ENCODE data around the gene VAMP8. TPM values are rescaled to one million over a fixed set of nuclear protein-coding genes. Genes with fewer than 3 reads are reported as not detected.

Gene VAMP8
- total RNA-seq, 1 donor from 2014 or later = 0.52 TPM

- H3K27me3 Mint-ChIP-seq (ENCODE audit: insufficient read depth, low read depth) = peaks cover 4% of the 10 kb centered on the region
- Histone ChIP-seq H3K4me2 (no peak overlapping the region), H3K9ac (no peak overlapping the region), H3K4me3 (no peak overlapping the region), H3K27me3 (no peaks in the 10 kb centered on the region), H4K20me1 (ENCODE audit: low read depth) (peaks cover 6% of the 10 kb centered on the region), H2AFZ (replicated peaks) (no peak overlapping the region), H3K27ac (no peak overlapping the region), H3K36me3 (no peaks in the 10 kb centered on the region), H3F3A (ENCODE audit: low read depth) (peaks cover 27% of the 10 kb centered on the region), H3K9me3 (ENCODE audit: low read depth) (no peaks in the 10 kb centered on the region), H3K4me1 (no peaks in the 10 kb centered on the region), H3K79me2 (ENCODE audit: low read depth) (no peaks in the 10 kb centered on the region)
- DNase-seq (ENCODE audit: low spot score) = peak; percentile 81
- no peaks in the 10 kb centered on the region for H3K9me3 Mint-ChIP-seq
- TF ChIP-seq CTCF (IDR thresholded peaks at IDR 0.05) (peak; percentile 92), EZH2 (IDR thresholded peaks at IDR 0.05) (no peak), EZH2phosphoT487 (IDR thresholded peaks at IDR 0.05) (no peak)
- H3K36me3 Mint-ChIP-seq = peaks cover 22% of the 10 kb centered on the region
- H3K4me1 Mint-ChIP-seq = no peaks in the 10 kb centered on the region
- H3K27ac Mint-ChIP-seq = no peak overlapping the region
- peak overlapping the region; percentile 15 for H3K4me3 Mint-ChIP-seq
These were observed 25.4 kb upstream of the VAMP8 start for GRCh38 chr2:85551698-85552678.

- H4K20me1 ChIP-seq (ENCODE audit: low read depth) = peaks cover 6% of the 10 kb centered on the region
- no peak overlapping the region for H2AFZ ChIP-seq (replicated peaks)
- H3K4me3 Mint-ChIP-seq = no peak overlapping the region
- no peak overlapping the region for H3K4me3 ChIP-seq
- no peak overlapping the region for H3K27ac ChIP-seq
- H3K36me3 ChIP-seq = no peaks in the 10 kb centered on the region
- no peak for DNase-seq (ENCODE audit: low spot score)
- H3K4me1 Mint-ChIP-seq = no peaks in the 10 kb centered on the region
- H3K27me3 ChIP-seq = no peaks in the 10 kb centered on the region
- H3K9ac ChIP-seq = no peak overlapping the region
- no peak for TF ChIP-seq CTCF (IDR thresholded peaks at IDR 0.05)
- no peak for TF ChIP-seq EZH2 (IDR thresholded peaks at IDR 0.05)
- no peak for TF ChIP-seq EZH2phosphoT487 (IDR thresholded peaks at IDR 0.05)
- no peaks in the 10 kb centered on the region for H3K9me3 ChIP-seq (ENCODE audit: low read depth)
- H3K27me3 Mint-ChIP-seq (ENCODE audit: insufficient read depth, low read depth) = no peaks in the 10 kb centered on the region
- H3K36me3 Mint-ChIP-seq = peaks cover 23% of the 10 kb centered on the region
- H3K79me2 ChIP-seq (ENCODE audit: low read depth) = peaks cover 7% of the 10 kb centered on the region
- H3F3A ChIP-seq (ENCODE audit: low read depth) = peaks cover 16% of the 10 kb centered on the region
- no peak overlapping the region for H3K4me2 ChIP-seq
- no peaks in the 10 kb centered on the region for H3K4me1 ChIP-seq
- H3K9me3 Mint-ChIP-seq = no peaks in the 10 kb centered on the region
- H3K27ac Mint-ChIP-seq = no peak overlapping the region
These were observed 24.2 kb upstream of the VAMP8 start for GRCh38 chr2:85553184-85553583.

GRCh38 chr2:85554980-85555612, 22.3 kb upstream of the VAMP8 start:
- Mint-ChIP-seq H3K9me3 (no peaks in the 10 kb centered on the region), H3K27me3 (ENCODE audit: insufficient read depth, low read depth) (no peaks in the 10 kb centered on the region), H3K4me1 (peaks cover 12% of the 10 kb centered on the region), H3K4me3 (no peak overlapping the region), H3K36me3 (peaks cover 24% of the 10 kb centered on the region), H3K27ac (no peak overlapping the region)
- Histone ChIP-seq H3K9ac (no peak overlapping the region), H3K4me1 (no peaks in the 10 kb centered on the region), H3K36me3 (no peaks in the 10 kb centered on the region), H3K4me3 (no peak overlapping the region), H4K20me1 (ENCODE audit: low read depth) (peaks cover 6% of the 10 kb centered on the region), H3K79me2 (ENCODE audit: low read depth) (peaks cover 26% of the 10 kb centered on the region), H2AFZ (replicated peaks) (no peak overlapping the region), H3K9me3 (ENCODE audit: low read depth) (no peaks in the 10 kb centered on the region), H3K27ac (no peak overlapping the region), H3K27me3 (no peaks in the 10 kb centered on the region), H3F3A (ENCODE audit: low read depth) (peaks cover 6% of the 10 kb centered on the region), H3K4me2 (no peak overlapping the region)
- TF ChIP-seq CTCF (IDR thresholded peaks at IDR 0.05) (no peak), EZH2phosphoT487 (IDR thresholded peaks at IDR 0.05) (no peak), EZH2 (IDR thresholded peaks at IDR 0.05) (no peak)
- no peak for DNase-seq (ENCODE audit: low spot score)

All from neural progenitor cell (in vitro differentiated cells).